Stomach (tissue), 4 donors: ENCODE measurements around the gene GOLGA2.

ENCODE experiments used
- POLR2A ChIP-seq, 4 donors: fragments of 450-650 bp; IDR thresholded peaks; one replicate each; pipeline ENCODE4 v1.6.1; 2016; ENCODE audit warnings: antibody characterized with exemption in 4 of 4, control low read depth in 2 of 4, mild to moderate bottlenecking in 1 of 4, moderate library complexity in 1 of 4
- POLR2AphosphoS5 ChIP-seq, 3 donors: sonication (generic); formaldehyde crosslinking; IDR thresholded peaks; one replicate each; pipeline ENCODE4 v1.6.1; 2016; ENCODE audit warnings: antibody characterized with exemption in 3 of 3
- TF ChIP-seq, protein P1 (sequence below), 7 experiments: fragments of 450-650 bp in 4 of 7; fragments of 200-600 bp in 3 of 7; sonication (generic) in 3 of 7; IDR thresholded peaks; one replicate each; pipeline ENCODE4 v1.5.1; 2016 to 2019; ENCODE audit warnings: antibody characterized with exemption in 7 of 7, control low read depth in 2 of 7, mild to moderate bottlenecking in 1 of 7

- TF ChIP-seq, protein P1, sequence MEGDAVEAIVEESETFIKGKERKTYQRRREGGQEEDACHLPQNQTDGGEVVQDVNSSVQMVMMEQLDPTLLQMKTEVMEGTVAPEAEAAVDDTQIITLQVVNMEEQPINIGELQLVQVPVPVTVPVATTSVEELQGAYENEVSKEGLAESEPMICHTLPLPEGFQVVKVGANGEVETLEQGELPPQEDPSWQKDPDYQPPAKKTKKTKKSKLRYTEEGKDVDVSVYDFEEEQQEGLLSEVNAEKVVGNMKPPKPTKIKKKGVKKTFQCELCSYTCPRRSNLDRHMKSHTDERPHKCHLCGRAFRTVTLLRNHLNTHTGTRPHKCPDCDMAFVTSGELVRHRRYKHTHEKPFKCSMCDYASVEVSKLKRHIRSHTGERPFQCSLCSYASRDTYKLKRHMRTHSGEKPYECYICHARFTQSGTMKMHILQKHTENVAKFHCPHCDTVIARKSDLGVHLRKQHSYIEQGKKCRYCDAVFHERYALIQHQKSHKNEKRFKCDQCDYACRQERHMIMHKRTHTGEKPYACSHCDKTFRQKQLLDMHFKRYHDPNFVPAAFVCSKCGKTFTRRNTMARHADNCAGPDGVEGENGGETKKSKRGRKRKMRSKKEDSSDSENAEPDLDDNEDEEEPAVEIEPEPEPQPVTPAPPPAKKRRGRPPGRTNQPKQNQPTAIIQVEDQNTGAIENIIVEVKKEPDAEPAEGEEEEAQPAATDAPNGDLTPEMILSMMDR (IDR thresholded peaks at IDR 0.05), result no peak
- TF ChIP-seq POLR2A (IDR thresholded peaks at IDR 0.05), result no peak
- no peak for TF ChIP-seq POLR2AphosphoS5 (IDR thresholded peaks at IDR 0.05)
Measured at GRCh38 chr9:128252317-128253139, 23.3 kb downstream of the GOLGA2 start.
